SK-N-SH treated with all-trans-retinoic acid at 6 μM for 48 hours (cell line): ENCODE results near the gene TMX4.

Experiments used
- CSDC2 ChIP-seq: fragments of 250-450 bp; sonication (Bioruptor Pico); IDR thresholded peaks from 2 replicates; pipeline ENCODE4 v1.5.0; 2020; ENCODE audit warnings: mild to moderate bottlenecking, moderate library complexity
- OSR1 ChIP-seq: fragments of 250-450 bp; sonication (Bioruptor Pico); IDR thresholded peaks from 2 replicates; pipeline ENCODE4 v1.8.0; 2022; ENCODE audit warnings: moderate library complexity, mild to moderate bottlenecking, inconsistent platforms
- ZFP3 ChIP-seq: fragments of 250-450 bp; sonication (Bioruptor Pico); IDR thresholded peaks from 2 replicates; pipeline ENCODE4 v1.5.0; 2020; ENCODE audit warnings: mild to moderate bottlenecking, moderate library complexity
- ZFP30 ChIP-seq: fragments of 450-650 bp; formaldehyde crosslinking; IDR thresholded peaks from 2 replicates; pipeline ENCODE4 v1.5.0; 2022; ENCODE audit warnings: mild to moderate bottlenecking, moderate library complexity
- ZNF8 ChIP-seq: fragments of 450-650 bp; formaldehyde crosslinking; IDR thresholded peaks from 2 replicates; pipeline ENCODE4 v1.5.0; 2020; ENCODE audit warnings: mild to moderate bottlenecking, moderate library complexity
- TF ChIP-seq, protein P1 (sequence below): fragments of 250-450 bp; sonication (Bioruptor Pico); IDR thresholded peaks from 2 replicates; pipeline ENCODE4 v1.5.1; 2020; ENCODE audit warnings: low read depth, mild to moderate bottlenecking, moderate library complexity
- TF ChIP-seq, protein P2 (sequence below): fragments of 250-450 bp; sonication (Bioruptor Pico); IDR thresholded peaks from 2 replicates; pipeline ENCODE4 v1.5.0; 2020; ENCODE audit warnings: mild to moderate bottlenecking, moderate library complexity
- TF ChIP-seq, protein P3 (sequence below): fragments of 250-450 bp; sonication (Bioruptor Pico); IDR thresholded peaks from 2 replicates; pipeline ENCODE4 v1.5.1; 2021; ENCODE audit warnings: mild to moderate bottlenecking, moderate library complexity

DNA sequence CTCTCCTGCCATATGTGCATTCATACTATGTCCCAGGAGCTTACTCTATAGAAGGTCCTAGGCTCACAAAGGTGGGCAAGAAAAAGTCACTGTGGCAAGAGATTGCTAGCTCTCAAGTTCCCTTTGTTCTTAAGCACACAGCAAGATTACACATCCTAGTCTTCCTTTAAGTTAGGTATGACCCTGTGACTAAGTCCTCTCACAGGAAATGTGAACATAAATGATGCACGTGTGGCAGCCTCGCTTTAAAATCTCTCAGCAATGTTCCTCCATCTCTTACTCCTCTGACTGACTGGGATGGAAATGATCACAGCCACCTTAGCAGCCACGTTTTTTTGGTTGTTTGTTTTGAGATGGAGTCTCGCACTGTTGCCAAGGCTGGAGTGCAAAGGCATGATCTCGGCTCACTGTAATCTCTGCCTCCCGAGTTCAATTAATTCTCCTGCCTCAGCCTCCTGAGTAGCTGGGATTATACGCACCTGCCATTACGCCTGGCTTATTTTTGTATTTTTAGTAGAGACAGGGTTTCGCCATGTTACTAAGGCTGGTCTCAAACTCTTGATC lies 43.6 kb downstream of the TMX4 start:
- TF ChIP-seq, protein P1, sequence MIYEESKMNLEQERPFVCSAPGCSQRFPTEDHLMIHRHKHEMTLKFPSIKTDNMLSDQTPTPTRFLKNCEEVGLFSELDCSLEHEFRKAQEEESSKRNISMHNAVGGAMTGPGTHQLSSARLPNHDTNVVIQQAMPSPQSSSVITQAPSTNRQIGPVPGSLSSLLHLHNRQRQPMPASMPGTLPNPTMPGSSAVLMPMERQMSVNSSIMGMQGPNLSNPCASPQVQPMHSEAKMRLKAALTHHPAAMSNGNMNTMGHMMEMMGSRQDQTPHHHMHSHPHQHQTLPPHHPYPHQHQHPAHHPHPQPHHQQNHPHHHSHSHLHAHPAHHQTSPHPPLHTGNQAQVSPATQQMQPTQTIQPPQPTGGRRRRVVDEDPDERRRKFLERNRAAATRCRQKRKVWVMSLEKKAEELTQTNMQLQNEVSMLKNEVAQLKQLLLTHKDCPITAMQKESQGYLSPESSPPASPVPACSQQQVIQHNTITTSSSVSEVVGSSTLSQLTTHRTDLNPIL (CRISPR knock-in tag): no peak
- TF ChIP-seq ZFP3 (CRISPR knock-in tag) (no peak), ZFP30 (CRISPR knock-in tag) (no peak), ZNF8 (CRISPR knock-in tag) (no peak), OSR1 (no peak), CSDC2 (no peak)
- TF ChIP-seq, protein P2, sequence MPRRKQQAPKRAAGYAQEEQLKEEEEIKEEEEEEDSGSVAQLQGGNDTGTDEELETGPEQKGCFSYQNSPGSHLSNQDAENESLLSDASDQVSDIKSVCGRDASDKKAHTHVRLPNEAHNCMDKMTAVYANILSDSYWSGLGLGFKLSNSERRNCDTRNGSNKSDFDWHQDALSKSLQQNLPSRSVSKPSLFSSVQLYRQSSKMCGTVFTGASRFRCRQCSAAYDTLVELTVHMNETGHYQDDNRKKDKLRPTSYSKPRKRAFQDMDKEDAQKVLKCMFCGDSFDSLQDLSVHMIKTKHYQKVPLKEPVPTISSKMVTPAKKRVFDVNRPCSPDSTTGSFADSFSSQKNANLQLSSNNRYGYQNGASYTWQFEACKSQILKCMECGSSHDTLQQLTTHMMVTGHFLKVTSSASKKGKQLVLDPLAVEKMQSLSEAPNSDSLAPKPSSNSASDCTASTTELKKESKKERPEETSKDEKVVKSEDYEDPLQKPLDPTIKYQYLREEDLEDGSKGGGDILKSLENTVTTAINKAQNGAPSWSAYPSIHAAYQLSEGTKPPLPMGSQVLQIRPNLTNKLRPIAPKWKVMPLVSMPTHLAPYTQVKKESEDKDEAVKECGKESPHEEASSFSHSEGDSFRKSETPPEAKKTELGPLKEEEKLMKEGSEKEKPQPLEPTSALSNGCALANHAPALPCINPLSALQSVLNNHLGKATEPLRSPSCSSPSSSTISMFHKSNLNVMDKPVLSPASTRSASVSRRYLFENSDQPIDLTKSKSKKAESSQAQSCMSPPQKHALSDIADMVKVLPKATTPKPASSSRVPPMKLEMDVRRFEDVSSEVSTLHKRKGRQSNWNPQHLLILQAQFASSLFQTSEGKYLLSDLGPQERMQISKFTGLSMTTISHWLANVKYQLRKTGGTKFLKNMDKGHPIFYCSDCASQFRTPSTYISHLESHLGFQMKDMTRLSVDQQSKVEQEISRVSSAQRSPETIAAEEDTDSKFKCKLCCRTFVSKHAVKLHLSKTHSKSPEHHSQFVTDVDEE (CRISPR knock-in tag): no peak
- TF ChIP-seq, protein P3, sequence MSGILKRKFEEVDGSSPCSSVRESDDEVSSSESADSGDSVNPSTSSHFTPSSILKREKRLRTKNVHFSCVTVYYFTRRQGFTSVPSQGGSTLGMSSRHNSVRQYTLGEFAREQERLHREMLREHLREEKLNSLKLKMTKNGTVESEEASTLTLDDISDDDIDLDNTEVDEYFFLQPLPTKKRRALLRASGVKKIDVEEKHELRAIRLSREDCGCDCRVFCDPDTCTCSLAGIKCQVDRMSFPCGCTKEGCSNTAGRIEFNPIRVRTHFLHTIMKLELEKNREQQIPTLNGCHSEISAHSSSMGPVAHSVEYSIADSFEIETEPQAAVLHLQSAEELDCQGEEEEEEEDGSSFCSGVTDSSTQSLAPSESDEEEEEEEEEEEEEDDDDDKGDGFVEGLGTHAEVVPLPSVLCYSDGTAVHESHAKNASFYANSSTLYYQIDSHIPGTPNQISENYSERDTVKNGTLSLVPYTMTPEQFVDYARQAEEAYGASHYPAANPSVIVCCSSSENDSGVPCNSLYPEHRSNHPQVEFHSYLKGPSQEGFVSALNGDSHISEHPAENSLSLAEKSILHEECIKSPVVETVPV (CRISPR knock-in tag): no peak
